GM23338 (cell line): ENCODE data around the gene OR56A1. TPM values are rescaled to one million over a fixed set of nuclear protein-coding genes. Genes with fewer than 3 reads are reported as not detected.
A peak's percentile ranks its signal among the peaks of the same experiment; 100 is the strongest.

ENCODE experiments used
- ATAC-seq: fragments of 200-7000 bp; cut with Tn5 transposase; 3 replicates; pipeline ENCODE4 v1.9.1; 2020
- DNase-seq: peaks from one replicate; pipeline ENCODE4 v3.0.0-alpha.2; 2015; ENCODE audit warnings: low spot score
- H2AFZ ChIP-seq: fragments of 200-600 bp; sonication (generic); 2 replicates; pipeline ENCODE4 v1.8.0; 2016; ENCODE audit warnings: antibody characterized with exemption, mild to moderate bottlenecking, moderate library complexity
- H3F3A ChIP-seq: fragments of 200-600 bp; sonication (generic); replicated peaks from 2 replicates; pipeline ENCODE4 v1.8.0; 2017; ENCODE audit warnings: antibody characterized with exemption, mixed run types, low read depth
- H3K27ac ChIP-seq: fragments of 200-600 bp; sonication (generic); 2 replicates; pipeline ENCODE4 v1.6.1; 2016; ENCODE audit warnings: low read depth
- H3K27me3 ChIP-seq: fragments of 200-600 bp; sonication (generic); 2 replicates; pipeline ENCODE4 v1.8.0; 2016; ENCODE audit warnings: mild to moderate bottlenecking, mixed run types, moderate library complexity; ENCODE audit not compliant: insufficient read depth
- H3K36me3 ChIP-seq: fragments of 200-600 bp; sonication (generic); 2 replicates; pipeline ENCODE4 v1.8.0; 2016; ENCODE audit warnings: mild to moderate bottlenecking; ENCODE audit not compliant: insufficient read depth
- H3K4me1 ChIP-seq: fragments of 200-600 bp; sonication (generic); 2 replicates; pipeline ENCODE4 v1.8.0; 2016; ENCODE audit warnings: mild to moderate bottlenecking, moderate library complexity; ENCODE audit not compliant: insufficient read depth
- H3K4me2 ChIP-seq: fragments of 200-600 bp; sonication (generic); 2 replicates; pipeline ENCODE4 v1.7.1; 2017; ENCODE audit warnings: mixed run types
- H3K4me3 ChIP-seq: fragments of 200-600 bp; sonication (generic); 2 replicates; pipeline ENCODE4 v1.6.1; 2016; ENCODE audit warnings: mixed run types
- H3K79me2 ChIP-seq: fragments of 200-600 bp; sonication (generic); replicated peaks from 2 replicates; pipeline ENCODE4 v1.8.0; 2017; ENCODE audit warnings: mild to moderate bottlenecking; ENCODE audit not compliant: insufficient read depth
- H3K9me2 ChIP-seq: fragments of 200-600 bp; sonication (generic); 2 replicates; pipeline ENCODE4 v1.8.0; 2017; ENCODE audit not compliant: insufficient read depth
- H4K20me1 ChIP-seq: fragments of 200-600 bp; sonication (generic); replicated peaks from 2 replicates; pipeline ENCODE4 v1.8.0; 2017; ENCODE audit warnings: mild to moderate bottlenecking; ENCODE audit not compliant: insufficient read depth
- H3K27ac Mint-ChIP-seq: 2 replicates; pipeline ENCODE4 v1.8.0; 2020; ENCODE audit warnings: inconsistent platforms, mild to moderate bottlenecking, moderate library complexity, mixed read lengths
- H3K27me3 Mint-ChIP-seq: 3 replicates; pipeline ENCODE4 v1.8.0; 2022; ENCODE audit warnings: low read depth, mild to moderate bottlenecking, moderate library complexity, mixed read lengths, inconsistent platforms; ENCODE audit not compliant: insufficient read depth, poor library complexity
- H3K36me3 Mint-ChIP-seq: 3 replicates; pipeline ENCODE4 v1.8.0; 2021; ENCODE audit warnings: low read depth, mild to moderate bottlenecking, inconsistent platforms, moderate library complexity, mixed read lengths
- H3K4me1 Mint-ChIP-seq: 3 replicates; pipeline ENCODE4 v1.8.0; 2020; ENCODE audit warnings: mild to moderate bottlenecking, inconsistent platforms, mixed read lengths
- H3K4me3 Mint-ChIP-seq: 3 replicates; pipeline ENCODE4 v1.8.0; 2021; ENCODE audit warnings: moderate library complexity, mild to moderate bottlenecking, inconsistent platforms, mixed read lengths
- H3K9me3 Mint-ChIP-seq: 3 replicates; pipeline ENCODE4 v1.8.0; 2020; ENCODE audit warnings: moderate library complexity, mild to moderate bottlenecking, inconsistent platforms, mixed read lengths
- CREB1 ChIP-seq: fragments of 250-450 bp; sonication (Bioruptor Pico); IDR thresholded peaks from 2 replicates; pipeline ENCODE4 v1.5.0; 2020; ENCODE audit warnings: low read depth, mild to moderate bottlenecking, moderate library complexity
- CTCF ChIP-seq, 2 experiments: fragments of 200-600 bp in 1 of 2; sonication (generic) in 1 of 2; conservative IDR thresholded peaks; 2 replicates each; pipeline versions ENCODE4 v1.5.1 to v1.6.1; 2016 to 2017; ENCODE audit warnings: antibody characterized with exemption in 2 of 2, low read depth in 2 of 2, mild to moderate bottlenecking in 2 of 2, moderate library complexity in 1 of 2
- EZH2phosphoT487 ChIP-seq: fragments of 200-600 bp; sonication (generic); IDR thresholded peaks from one replicate; pipeline ENCODE4 v1.8.1; 2018; ENCODE audit warnings: antibody characterized with exemption; ENCODE audit not compliant: unreplicated experiment
- JUNB ChIP-seq: IDR thresholded peaks from one replicate; pipeline ENCODE4 v1.6.1; 2016; ENCODE audit warnings: antibody characterized with exemption; ENCODE audit not compliant: unreplicated experiment
- NANOG ChIP-seq: IDR thresholded peaks from 2 replicates; pipeline ENCODE4 v1.6.1; 2016; ENCODE audit warnings: antibody characterized with exemption, borderline replicate concordance
- POLR2AphosphoS5 ChIP-seq: IDR thresholded peaks from 2 replicates; pipeline ENCODE4 v1.6.1; 2016; ENCODE audit warnings: antibody characterized with exemption, low read depth
- STAT1 ChIP-seq: IDR thresholded peaks from one replicate; pipeline ENCODE4 v1.6.1; 2016; ENCODE audit warnings: antibody characterized with exemption; ENCODE audit not compliant: unreplicated experiment
- ZNF331 ChIP-seq: fragments of 250-450 bp; sonication (Bioruptor Pico); IDR thresholded peaks from 2 replicates; pipeline ENCODE4 v1.5.0; 2020; ENCODE audit warnings: low read depth, mild to moderate bottlenecking, moderate library complexity
- polyA plus RNA-seq: library from polyadenylated mRNA; unstranded; fragments of >200 nt; fragmentation: Nextera tagmentation; extraction: Ambion mirVana; gene quantifications from 2 replicates; pipeline ENCODE4 v1.2.1, GENCODE V29; 2016
- total RNA-seq: library from RNA; depleted of rRNA; stranded (reverse); fragments of >200 nt; shearing (Covaris generic); gene quantifications from 2 replicates; pipeline ENCODE4 v1.2.3, GENCODE V29; 2014
- TF ChIP-seq, protein P1 (sequence below): IDR thresholded peaks from 2 replicates; pipeline ENCODE4 v1.6.1; 2016; ENCODE audit warnings: antibody characterized with exemption
- TF ChIP-seq, protein P2 (sequence below): IDR thresholded peaks from one replicate; pipeline ENCODE4 v1.6.1; 2018; ENCODE audit warnings: antibody characterized with exemption; ENCODE audit not compliant: unreplicated experiment

Gene OR56A1
- total and polyA plus RNA-seq, 2 experiments from 2014 or later = 0.06 to 0.35 TPM

- TF ChIP-seq, protein P1, sequence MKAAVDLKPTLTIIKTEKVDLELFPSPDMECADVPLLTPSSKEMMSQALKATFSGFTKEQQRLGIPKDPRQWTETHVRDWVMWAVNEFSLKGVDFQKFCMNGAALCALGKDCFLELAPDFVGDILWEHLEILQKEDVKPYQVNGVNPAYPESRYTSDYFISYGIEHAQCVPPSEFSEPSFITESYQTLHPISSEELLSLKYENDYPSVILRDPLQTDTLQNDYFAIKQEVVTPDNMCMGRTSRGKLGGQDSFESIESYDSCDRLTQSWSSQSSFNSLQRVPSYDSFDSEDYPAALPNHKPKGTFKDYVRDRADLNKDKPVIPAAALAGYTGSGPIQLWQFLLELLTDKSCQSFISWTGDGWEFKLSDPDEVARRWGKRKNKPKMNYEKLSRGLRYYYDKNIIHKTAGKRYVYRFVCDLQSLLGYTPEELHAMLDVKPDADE = no peak
- TF ChIP-seq CREB1 (CRISPR knock-in tag) = no peak
These were observed 5.5 kb downstream of the OR56A1 start for GRCh38 chr11:6025056-6025455.

GRCh38 chr11:6022956-6023355 lies 7.6 kb downstream of the OR56A1 start:
- peak; percentile 79 for DNase-seq
- H3K27me3 Mint-ChIP-seq = peaks cover 2% of the 10 kb centered on the region

More at GRCh38 chr11:6025056-6025455, 5.5 kb downstream of the OR56A1 start:
- DNase-seq = no peak
- H3K4me3 ChIP-seq = no peak overlapping the region
- no peaks in the 10 kb centered on the region for H3K36me3 ChIP-seq
- Mint-ChIP-seq H3K4me1 (no peaks in the 10 kb centered on the region; the same call in 2 of the 3 replicates), H3K9me3 (no peaks in the 10 kb centered on the region), H3K27me3 (peaks cover 2% of the 10 kb centered on the region), H3K36me3 (no peaks in the 10 kb centered on the region), H3K4me3 (no peak overlapping the region), H3K27ac (no peak overlapping the region)
- peaks cover 11% of the 10 kb centered on the region; the same call in 1 of the 2 replicates for H3K27me3 ChIP-seq
- no peak overlapping the region for H3K4me2 ChIP-seq
- H3K27ac ChIP-seq = no peak overlapping the region
- no peaks in the 10 kb centered on the region for H4K20me1 ChIP-seq
- H3K79me2 ChIP-seq = no peaks in the 10 kb centered on the region
- H3F3A ChIP-seq = no peaks in the 10 kb centered on the region
- ATAC-seq = no peak
- H3K4me1 ChIP-seq = no peaks in the 10 kb centered on the region
- no peak overlapping the region for H2AFZ ChIP-seq
- H3K9me2 ChIP-seq = no peaks in the 10 kb centered on the region

GRCh38 chr11:6013042-6013441 lies 17.5 kb downstream of the OR56A1 start:
- TF ChIP-seq EZH2phosphoT487 = no peak
- TF ChIP-seq, protein P1 = no peak
- TF ChIP-seq, protein P2, sequence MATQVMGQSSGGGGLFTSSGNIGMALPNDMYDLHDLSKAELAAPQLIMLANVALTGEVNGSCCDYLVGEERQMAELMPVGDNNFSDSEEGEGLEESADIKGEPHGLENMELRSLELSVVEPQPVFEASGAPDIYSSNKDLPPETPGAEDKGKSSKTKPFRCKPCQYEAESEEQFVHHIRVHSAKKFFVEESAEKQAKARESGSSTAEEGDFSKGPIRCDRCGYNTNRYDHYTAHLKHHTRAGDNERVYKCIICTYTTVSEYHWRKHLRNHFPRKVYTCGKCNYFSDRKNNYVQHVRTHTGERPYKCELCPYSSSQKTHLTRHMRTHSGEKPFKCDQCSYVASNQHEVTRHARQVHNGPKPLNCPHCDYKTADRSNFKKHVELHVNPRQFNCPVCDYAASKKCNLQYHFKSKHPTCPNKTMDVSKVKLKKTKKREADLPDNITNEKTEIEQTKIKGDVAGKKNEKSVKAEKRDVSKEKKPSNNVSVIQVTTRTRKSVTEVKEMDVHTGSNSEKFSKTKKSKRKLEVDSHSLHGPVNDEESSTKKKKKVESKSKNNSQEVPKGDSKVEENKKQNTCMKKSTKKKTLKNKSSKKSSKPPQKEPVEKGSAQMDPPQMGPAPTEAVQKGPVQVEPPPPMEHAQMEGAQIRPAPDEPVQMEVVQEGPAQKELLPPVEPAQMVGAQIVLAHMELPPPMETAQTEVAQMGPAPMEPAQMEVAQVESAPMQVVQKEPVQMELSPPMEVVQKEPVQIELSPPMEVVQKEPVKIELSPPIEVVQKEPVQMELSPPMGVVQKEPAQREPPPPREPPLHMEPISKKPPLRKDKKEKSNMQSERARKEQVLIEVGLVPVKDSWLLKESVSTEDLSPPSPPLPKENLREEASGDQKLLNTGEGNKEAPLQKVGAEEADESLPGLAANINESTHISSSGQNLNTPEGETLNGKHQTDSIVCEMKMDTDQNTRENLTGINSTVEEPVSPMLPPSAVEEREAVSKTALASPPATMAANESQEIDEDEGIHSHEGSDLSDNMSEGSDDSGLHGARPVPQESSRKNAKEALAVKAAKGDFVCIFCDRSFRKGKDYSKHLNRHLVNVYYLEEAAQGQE = no peak
- TF ChIP-seq STAT1 = no peak
- no peak for TF ChIP-seq JUNB
- no peak for TF ChIP-seq ZNF331
- TF ChIP-seq NANOG = no peak
- H3K4me3 Mint-ChIP-seq = no peak overlapping the region

More at GRCh38 chr11:6022956-6023355, 7.6 kb downstream of the OR56A1 start:
- Histone ChIP-seq H3K79me2 (no peaks in the 10 kb centered on the region), H3F3A (no peaks in the 10 kb centered on the region), H3K4me3 (no peak overlapping the region), H3K4me1 (peaks cover 8% of the 10 kb centered on the region; the same call in 1 of the 2 replicates), H3K27me3 (peaks cover 11% of the 10 kb centered on the region; the same call in 1 of the 2 replicates), H3K36me3 (no peaks in the 10 kb centered on the region), H3K4me2 (no peak overlapping the region), H3K27ac (no peak overlapping the region), H3K9me2 (no peaks in the 10 kb centered on the region), H2AFZ (no peak overlapping the region), H4K20me1 (no peaks in the 10 kb centered on the region)
- no peaks in the 10 kb centered on the region; the same call in 2 of the 3 replicates for H3K4me1 Mint-ChIP-seq
- no peaks in the 10 kb centered on the region for H3K36me3 Mint-ChIP-seq
- ATAC-seq = peak; percentile 79
- no peak overlapping the region for H3K27ac Mint-ChIP-seq
- H3K9me3 Mint-ChIP-seq = no peaks in the 10 kb centered on the region
- H3K4me3 Mint-ChIP-seq = no peak overlapping the region
- no peak for TF ChIP-seq POLR2AphosphoS5
- peak; percentile 79 to 85 for TF ChIP-seq CTCF (conservative IDR thresholded peaks at IDR 0.05; ENCODE audit: low read depth in 2 of 2)

More at GRCh38 chr11:6013042-6013441, 17.5 kb downstream of the OR56A1 start:
- Mint-ChIP-seq H3K27me3 (no peaks in the 10 kb centered on the region), H3K9me3 (no peaks in the 10 kb centered on the region; the same call in 2 of the 3 replicates), H3K27ac (no peak overlapping the region), H3K4me1 (no peaks in the 10 kb centered on the region; the same call in 2 of the 3 replicates), H3K36me3 (no peaks in the 10 kb centered on the region; the same call in 2 of the 3 replicates)
- Histone ChIP-seq H2AFZ (no peak overlapping the region), H3K4me2 (no peak overlapping the region), H3K79me2 (no peaks in the 10 kb centered on the region), H3K27me3 (no peaks in the 10 kb centered on the region), H3F3A (no peaks in the 10 kb centered on the region), H4K20me1 (no peaks in the 10 kb centered on the region), H3K27ac (no peak overlapping the region), H3K4me3 (no peak overlapping the region), H3K9me2 (peaks cover 11% of the 10 kb centered on the region; the same call in 1 of the 2 replicates), H3K4me1 (no peaks in the 10 kb centered on the region), H3K36me3 (no peaks in the 10 kb centered on the region)
- ATAC-seq (no peak), DNase-seq (no peak)
